OCI-LY1 (cell line): ENCODE data around the gene SCN2B.

Source experiments
- H2AFZ ChIP-seq: fragments of 200-600 bp; sonication (generic), shearing (Covaris generic); 2 replicates; pipeline ENCODE4 v1.6.0; 2014; ENCODE audit warnings: antibody characterized with exemption, mild to moderate bottlenecking, low read length
- H3F3A ChIP-seq: fragments of 200-600 bp; sonication (generic), shearing (Covaris generic); 2 replicates; pipeline ENCODE4 v1.6.0; 2014; ENCODE audit warnings: mild to moderate bottlenecking, antibody characterized with exemption, low read length, moderate library complexity; ENCODE audit not compliant: insufficient read depth
- H3K27ac ChIP-seq: fragments of 200-600 bp; sonication (generic); 2 replicates; pipeline ENCODE4 v1.5.1; 2014; ENCODE audit warnings: low read length, mixed run types, mild to moderate bottlenecking, low read depth; ENCODE audit not compliant: poor library complexity, severe bottlenecking
- H3K27me3 ChIP-seq: fragments of 200-600 bp; sonication (generic); 2 replicates; pipeline ENCODE4 v1.6.0; 2014; ENCODE audit warnings: antibody characterized with exemption, mild to moderate bottlenecking, low read length, moderate library complexity; ENCODE audit not compliant: insufficient read depth
- H3K36me3 ChIP-seq: fragments of 200-600 bp; sonication (generic); 2 replicates; pipeline ENCODE4 v1.6.1; 2014; ENCODE audit warnings: mild to moderate bottlenecking, antibody characterized with exemption, low read length, moderate library complexity, mixed read lengths; ENCODE audit not compliant: insufficient read depth
- H3K4me1 ChIP-seq: fragments of 200-600 bp; sonication (generic); 2 replicates; pipeline ENCODE4 v1.5.1; 2014; ENCODE audit warnings: mild to moderate bottlenecking, low read length, moderate library complexity; ENCODE audit not compliant: insufficient read depth, severe bottlenecking
- H3K4me2 ChIP-seq: fragments of 200-600 bp; sonication (generic), shearing (Covaris generic); 2 replicates; pipeline ENCODE4 v1.6.1; 2014; ENCODE audit warnings: low read length
- H3K4me3 ChIP-seq: fragments of 200-600 bp; sonication (generic); 2 replicates; pipeline ENCODE4 v1.5.1; 2014; ENCODE audit warnings: low read length, low read depth, mild to moderate bottlenecking, mixed read lengths; ENCODE audit not compliant: poor library complexity, severe bottlenecking
- H3K79me2 ChIP-seq: fragments of 200-600 bp; shearing (Covaris generic); 2 replicates; pipeline ENCODE4 v1.6.1; 2016; ENCODE audit warnings: mixed run types, low read length, mixed read lengths; ENCODE audit not compliant: insufficient read depth
- H3K9ac ChIP-seq: fragments of 200-600 bp; sonication (generic), shearing (Covaris generic); 2 replicates; pipeline ENCODE4 v1.6.1; 2014; ENCODE audit warnings: mild to moderate bottlenecking, low read length, mixed read lengths
- H3K9me2 ChIP-seq: fragments of 200-600 bp; sonication (generic), shearing (Covaris generic); 2 replicates; pipeline ENCODE4 v1.6.1; 2014; ENCODE audit warnings: low read depth, mild to moderate bottlenecking, low read length, mixed read lengths
- H3K9me3 ChIP-seq: fragments of 200-600 bp; shearing (Covaris generic); 2 replicates; pipeline ENCODE4 v1.6.1; 2014; ENCODE audit warnings: low read length, mixed read lengths
- H4K20me1 ChIP-seq: fragments of 200-600 bp; sonication (generic), shearing (Covaris generic); 2 replicates; pipeline ENCODE4 v1.6.0; 2016; ENCODE audit warnings: mild to moderate bottlenecking, low read length; ENCODE audit not compliant: insufficient read depth
- CTCF ChIP-seq: fragments of 200-600 bp; sonication (generic), shearing (Covaris generic); IDR thresholded peaks from 2 replicates; pipeline ENCODE4 v1.5.1; 2017; ENCODE audit warnings: mild to moderate bottlenecking, antibody characterized with exemption, low read length, moderate library complexity, mixed read lengths
- EZH2 ChIP-seq: fragments of 200-600 bp; sonication (generic), shearing (Covaris generic); IDR thresholded peaks from 2 replicates; pipeline ENCODE4 v1.8.0; 2017; ENCODE audit warnings: borderline replicate concordance, mixed run types, mild to moderate bottlenecking, antibody characterized with exemption, low read length, moderate library complexity, mixed read lengths

The SCN2B gene

GRCh38 chr11:118175031-118175992 is 1.1 kb downstream of the SCN2B start:
- no peaks in the 10 kb centered on the region for H4K20me1 ChIP-seq
- TF ChIP-seq EZH2 (no peak), CTCF (no peak)
- H3F3A ChIP-seq = no peaks in the 10 kb centered on the region
- H3K9me3 ChIP-seq = no peaks in the 10 kb centered on the region
- no peaks in the 10 kb centered on the region for H3K79me2 ChIP-seq
- no peak overlapping the region for H3K4me2 ChIP-seq
- no peak overlapping the region for H3K4me3 ChIP-seq
- no peak overlapping the region for H3K9ac ChIP-seq
- H3K9me2 ChIP-seq = no peaks in the 10 kb centered on the region
- H3K27ac ChIP-seq = no peak overlapping the region
- H2AFZ ChIP-seq = no peak overlapping the region
- no peaks in the 10 kb centered on the region; the same call in 1 of the 2 replicates for H3K27me3 ChIP-seq
- H3K4me1 ChIP-seq = peaks cover 4% of the 10 kb centered on the region
- no peaks in the 10 kb centered on the region for H3K36me3 ChIP-seq

- Histone ChIP-seq H3K9ac (no peak overlapping the region), H3F3A (no peaks in the 10 kb centered on the region), H2AFZ (no peak overlapping the region), H3K4me1 (no peaks in the 10 kb centered on the region), H3K27ac (no peak overlapping the region), H3K79me2 (no peaks in the 10 kb centered on the region), H3K9me3 (no peaks in the 10 kb centered on the region), H3K36me3 (no peaks in the 10 kb centered on the region), H3K9me2 (no peaks in the 10 kb centered on the region), H3K4me2 (no peak overlapping the region), H3K4me3 (no peak overlapping the region), H4K20me1 (no peaks in the 10 kb centered on the region), H3K27me3 (no peaks in the 10 kb centered on the region; the same call in 1 of the 2 replicates)
- TF ChIP-seq CTCF = no peak
- TF ChIP-seq EZH2 = no peak
Observed at GRCh38 chr11:118174006-118174567, 2.4 kb downstream of the SCN2B start.

- Histone ChIP-seq H3K4me3 (no peak overlapping the region), H2AFZ (no peak overlapping the region), H3K27ac (no peak overlapping the region), H4K20me1 (no peaks in the 10 kb centered on the region), H3K36me3 (no peaks in the 10 kb centered on the region), H3F3A (no peaks in the 10 kb centered on the region), H3K79me2 (no peaks in the 10 kb centered on the region), H3K9me2 (no peaks in the 10 kb centered on the region), H3K9me3 (no peaks in the 10 kb centered on the region), H3K4me1 (no peaks in the 10 kb centered on the region), H3K4me2 (no peak overlapping the region), H3K27me3 (no peaks in the 10 kb centered on the region; the same call in 1 of the 2 replicates), H3K9ac (no peak overlapping the region)
- TF ChIP-seq EZH2 (no peak), CTCF (no peak)
Observed at GRCh38 chr11:118172356-118172755, 4.1 kb downstream of the SCN2B start.
